Measurements from ENCODE around the gene TRAK1. TPM values are rescaled to one million over a fixed set of nuclear protein-coding genes. Genes with fewer than 3 reads are reported as not detected.

The TRAK1 gene
- total and polyA plus RNA-seq, 10 of the 15 experiments (the other 5 are each of a cell fraction or from before 2014, with no cell fraction given), result 6.6 to 46.2 (median 23.7) TPM

DNA sequence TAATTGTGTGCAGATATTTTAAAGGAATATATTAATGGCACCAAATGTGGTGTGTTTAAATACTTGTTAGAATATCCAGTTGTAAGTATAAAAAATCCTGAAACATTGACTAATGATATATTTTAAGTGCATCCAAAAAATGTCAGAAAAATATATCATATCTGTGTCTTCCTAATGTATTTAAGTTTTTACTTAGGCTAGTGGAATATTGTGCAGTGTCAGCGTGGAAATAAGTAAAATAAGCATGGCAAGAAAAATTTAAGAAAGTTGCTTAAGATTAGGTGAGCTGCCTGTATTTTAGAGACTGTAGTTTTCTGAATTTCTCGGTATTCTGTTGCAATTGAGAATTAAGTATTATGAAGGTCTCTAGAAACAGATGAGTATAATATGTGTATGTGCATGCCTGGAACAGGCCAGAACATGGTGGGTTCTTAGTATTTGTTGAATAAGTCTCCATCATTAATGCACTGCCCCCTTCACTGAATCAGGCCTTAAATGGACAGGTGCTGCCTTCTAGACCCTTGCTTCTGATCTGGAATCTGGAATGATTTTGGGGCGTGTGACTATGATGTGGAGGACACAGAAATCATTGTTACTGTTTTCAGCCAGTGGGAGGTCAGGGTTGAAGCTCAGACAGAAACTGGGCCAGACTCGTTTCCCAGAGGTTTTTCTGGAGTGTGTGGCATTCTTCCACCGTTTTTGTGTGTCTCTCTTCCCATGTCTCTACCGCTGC is 86.1 kb downstream of the TRAK1 start (continued):
- no peak for TF ChIP-seq ETV6 (conservative IDR thresholded peaks at IDR 0.05 in 1 of 2, IDR thresholded peaks at IDR 0.05 in 1 of 2; ENCODE audit: borderline replicate concordance in 1 of 2, low read depth in 1 of 2)
- no peak for TF ChIP-seq SP1 (IDR thresholded peaks at IDR 0.05; ENCODE audit: low read depth, low read length)
- no peak for TF ChIP-seq POLR2AphosphoS5 (IDR thresholded peaks at IDR 0.05; ENCODE audit: low read length)
- no peak for TF ChIP-seq IRF4 (IDR thresholded peaks at IDR 0.05; ENCODE audit: low read depth, low read length)
- TF ChIP-seq, protein P1, sequence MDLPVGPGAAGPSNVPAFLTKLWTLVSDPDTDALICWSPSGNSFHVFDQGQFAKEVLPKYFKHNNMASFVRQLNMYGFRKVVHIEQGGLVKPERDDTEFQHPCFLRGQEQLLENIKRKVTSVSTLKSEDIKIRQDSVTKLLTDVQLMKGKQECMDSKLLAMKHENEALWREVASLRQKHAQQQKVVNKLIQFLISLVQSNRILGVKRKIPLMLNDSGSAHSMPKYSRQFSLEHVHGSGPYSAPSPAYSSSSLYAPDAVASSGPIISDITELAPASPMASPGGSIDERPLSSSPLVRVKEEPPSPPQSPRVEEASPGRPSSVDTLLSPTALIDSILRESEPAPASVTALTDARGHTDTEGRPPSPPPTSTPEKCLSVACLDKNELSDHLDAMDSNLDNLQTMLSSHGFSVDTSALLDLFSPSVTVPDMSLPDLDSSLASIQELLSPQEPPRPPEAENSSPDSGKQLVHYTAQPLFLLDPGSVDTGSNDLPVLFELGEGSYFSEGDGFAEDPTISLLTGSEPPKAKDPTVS (IDR thresholded peaks at IDR 0.05; ENCODE audit: low read depth, low read length), result no peak
- TF ChIP-seq FOS (IDR thresholded peaks at IDR 0.05; ENCODE audit: borderline replicate concordance, extremely low read depth, insufficient read length), result no peak
- no peak for TF ChIP-seq CBX3 (IDR thresholded peaks at IDR 0.05; ENCODE audit: borderline replicate concordance, low read depth)
- no peak for TF ChIP-seq ZNF207 (IDR thresholded peaks at IDR 0.05; ENCODE audit: borderline replicate concordance)
- TF ChIP-seq ZNF24 (IDR thresholded peaks at IDR 0.05), result no peak

DNA sequence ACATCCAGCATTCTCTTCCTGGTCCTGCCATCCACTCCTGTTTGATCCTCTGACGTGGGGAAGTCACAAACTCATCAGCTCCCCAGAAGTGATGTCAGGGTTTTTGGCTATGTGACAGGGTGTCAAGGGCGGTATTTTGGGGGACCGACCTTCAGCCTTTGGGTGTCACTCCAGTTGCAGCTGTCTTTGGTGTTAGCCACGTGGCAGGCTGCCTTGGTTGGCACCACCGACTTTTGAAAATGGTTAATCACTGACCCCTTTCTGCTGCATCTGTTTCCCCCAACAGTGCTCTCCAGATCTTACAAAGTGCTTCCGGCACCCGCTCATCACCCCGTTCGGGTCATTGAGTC is 86.6 kb downstream of the TRAK1 start:
- ChIA-PET CTCF (interaction anchor here (12.4 kb wide), 1 partner anchor 15 kb away, joined by 130 read pairs; no protein-coding TSS in a partner anchor), SMC1A (ENCODE audit: uncharacterized antibody, unreplicated experiment) (interaction anchor here (3.8 kb wide), 1 partner anchor 14 kb away, joined by 21 read pairs; no protein-coding TSS in a partner anchor), RAD21 (ENCODE audit: unreplicated experiment) (no interaction called here), POLR2A (no interaction called here)
- WGBS (ENCODE audit: insufficient coverage, insufficient replicate concordance, low lambda C conversion rate, missing lambda C conversion rate), result 90% methylated on average over 9 of the region's 9 CpGs
- H3K9ac ChIP-seq (ENCODE audit: control insufficient read depth, insufficient read depth, low read length), result no peak overlapping the region
- no peaks in the 10 kb centered on the region for H3K9me3 ChIP-seq (replicated peaks; ENCODE audit: control insufficient read depth, insufficient read depth, low read length)
- ATAC-seq, result no peak
- H4K20me1 ChIP-seq (ENCODE audit: control insufficient read depth, insufficient read depth), result no peaks in the 10 kb centered on the region
- H3K4me2 ChIP-seq (ENCODE audit: control insufficient read depth, insufficient read depth), result no peak overlapping the region
- H3K27me3 ChIP-seq (replicated peaks in 1 of 2; ENCODE audit: control insufficient read depth in 2 of 2, insufficient read depth in 2 of 2, low read length in 1 of 2), result no peaks in the 10 kb centered on the region
- in situ Hi-C loops (cut with MboI), result no loop called here
- peaks cover 29% of the 10 kb centered on the region for H3K79me2 ChIP-seq (ENCODE audit: control insufficient read depth, insufficient read depth, low read length)
- no peak overlapping the region for H3K27ac ChIP-seq (ENCODE audit: control insufficient read depth, insufficient read depth)
- H3K36me3 ChIP-seq (ENCODE audit: control insufficient read depth in 2 of 2, insufficient read depth in 2 of 2, low read length in 1 of 2), result peaks cover 5 to 9% of the 10 kb centered on the region in 2 experiments
- intact Hi-C loops (cut with micrococcal nuclease; ENCODE audit: unreplicated experiment), result no loop called here
- no peak for DNase-seq (ENCODE audit: low read depth, low spot score)
- no peak overlapping the region for H3K4me3 ChIP-seq
- no peak for FAIRE-seq
- H3K4me1 ChIP-seq (ENCODE audit: control insufficient read depth, insufficient read depth, low read length), result peaks cover 35% of the 10 kb centered on the region
- no TSS peak for BruUV-seq (replicated peaks)
- TF ChIP-seq POLR2A (IDR thresholded peaks at IDR 0.05; ENCODE audit: low read depth, low read length) (no peak), CREB1 (IDR thresholded peaks at IDR 0.05; ENCODE audit: low read depth) (no peak), SUPT20H (IDR thresholded peaks at IDR 0.05; ENCODE audit: borderline replicate concordance, control insufficient read depth, low read depth, low read length) (no peak), ESRRA (IDR thresholded peaks at IDR 0.05; ENCODE audit: low read length) (no peak)
- TF ChIP-seq, protein P2, sequence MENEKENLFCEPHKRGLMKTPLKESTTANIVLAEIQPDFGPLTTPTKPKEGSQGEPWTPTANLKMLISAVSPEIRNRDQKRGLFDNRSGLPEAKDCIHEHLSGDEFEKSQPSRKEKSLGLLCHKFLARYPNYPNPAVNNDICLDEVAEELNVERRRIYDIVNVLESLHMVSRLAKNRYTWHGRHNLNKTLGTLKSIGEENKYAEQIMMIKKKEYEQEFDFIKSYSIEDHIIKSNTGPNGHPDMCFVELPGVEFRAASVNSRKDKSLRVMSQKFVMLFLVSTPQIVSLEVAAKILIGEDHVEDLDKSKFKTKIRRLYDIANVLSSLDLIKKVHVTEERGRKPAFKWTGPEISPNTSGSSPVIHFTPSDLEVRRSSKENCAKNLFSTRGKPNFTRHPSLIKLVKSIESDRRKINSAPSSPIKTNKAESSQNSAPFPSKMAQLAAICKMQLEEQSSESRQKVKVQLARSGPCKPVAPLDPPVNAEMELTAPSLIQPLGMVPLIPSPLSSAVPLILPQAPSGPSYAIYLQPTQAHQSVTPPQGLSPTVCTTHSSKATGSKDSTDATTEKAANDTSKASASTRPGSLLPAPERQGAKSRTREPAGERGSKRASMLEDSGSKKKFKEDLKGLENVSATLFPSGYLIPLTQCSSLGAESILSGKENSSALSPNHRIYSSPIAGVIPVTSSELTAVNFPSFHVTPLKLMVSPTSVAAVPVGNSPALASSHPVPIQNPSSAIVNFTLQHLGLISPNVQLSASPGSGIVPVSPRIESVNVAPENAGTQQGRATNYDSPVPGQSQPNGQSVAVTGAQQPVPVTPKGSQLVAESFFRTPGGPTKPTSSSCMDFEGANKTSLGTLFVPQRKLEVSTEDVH (IDR thresholded peaks at IDR 0.05; ENCODE audit: low read depth, partially characterized antibody), result no peak
- TF ChIP-seq, protein P3, sequence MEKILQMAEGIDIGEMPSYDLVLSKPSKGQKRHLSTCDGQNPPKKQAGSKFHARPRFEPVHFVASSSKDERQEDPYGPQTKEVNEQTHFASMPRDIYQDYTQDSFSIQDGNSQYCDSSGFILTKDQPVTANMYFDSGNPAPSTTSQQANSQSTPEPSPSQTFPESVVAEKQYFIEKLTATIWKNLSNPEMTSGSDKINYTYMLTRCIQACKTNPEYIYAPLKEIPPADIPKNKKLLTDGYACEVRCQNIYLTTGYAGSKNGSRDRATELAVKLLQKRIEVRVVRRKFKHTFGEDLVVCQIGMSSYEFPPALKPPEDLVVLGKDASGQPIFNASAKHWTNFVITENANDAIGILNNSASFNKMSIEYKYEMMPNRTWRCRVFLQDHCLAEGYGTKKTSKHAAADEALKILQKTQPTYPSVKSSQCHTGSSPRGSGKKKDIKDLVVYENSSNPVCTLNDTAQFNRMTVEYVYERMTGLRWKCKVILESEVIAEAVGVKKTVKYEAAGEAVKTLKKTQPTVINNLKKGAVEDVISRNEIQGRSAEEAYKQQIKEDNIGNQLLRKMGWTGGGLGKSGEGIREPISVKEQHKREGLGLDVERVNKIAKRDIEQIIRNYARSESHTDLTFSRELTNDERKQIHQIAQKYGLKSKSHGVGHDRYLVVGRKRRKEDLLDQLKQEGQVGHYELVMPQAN (conservative IDR thresholded peaks at IDR 0.05), result no peak
- no peak overlapping the region for H2AFZ ChIP-seq (ENCODE audit: control insufficient read depth, low read depth, low read length)

Measured in GM12878 (cell line).